Right lung (tissue), 5 donors: ENCODE results near the gene MCUB. TPM values are rescaled to one million over a fixed set of nuclear protein-coding genes. Genes with fewer than 3 reads are reported as not detected.
A peak's percentile ranks its signal among the peaks of the same experiment; 100 is the strongest.
"Not testable (repeated sequence)": the region's sequence is repeated elsewhere in the genome, so short reads cannot be mapped to it uniquely, and the experiment has no call there.

Source experiments
- DNase-seq, 2 donors: peaks; one replicate each; pipeline ENCODE4 v3.0.0-alpha.2; 2013
- polyA plus RNA-seq, 5 donors: library from polyadenylated mRNA; unstranded; fragments of 120-200 nt; gene quantifications; one replicate each; pipeline versions ENCODE4 v1.2.1 to v1.2.3, GENCODE V29; 2013; ENCODE audit warnings: inconsistent platforms in 1 of 5, low replicate concordance in 1 of 5; ENCODE audit not compliant: insufficient read length in 5 of 5, insufficient read depth in 1 of 5

MCUB gene
- polyA plus RNA-seq, 5 donors: 4.3 to 8.8 (median 6.2) TPM

GRCh38 chr4:109676886-109677285 is 116.8 kb downstream of the MCUB start:
- DNase-seq: no peak

DNA sequence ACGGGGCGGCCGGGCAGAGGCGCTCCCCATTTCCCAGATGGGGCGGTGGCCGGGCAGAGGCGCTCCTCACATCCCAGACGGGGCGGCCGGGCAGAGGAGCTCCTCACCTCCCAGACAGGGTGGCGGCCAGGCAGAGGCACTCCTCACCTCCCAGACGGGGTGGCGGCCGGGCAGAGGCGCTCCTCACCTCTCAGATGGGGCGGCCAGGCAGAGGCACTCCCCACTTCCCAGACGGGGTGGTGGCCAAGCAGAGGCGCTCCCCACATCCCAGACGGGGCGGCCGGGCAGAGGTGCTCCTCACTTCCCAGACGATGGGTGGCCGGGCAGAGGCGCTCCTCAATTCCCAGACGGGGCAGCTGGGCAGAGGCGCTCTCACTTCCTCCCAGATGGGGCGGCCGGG is 118.4 kb downstream of the MCUB start:
- not testable (repeated sequence) for DNase-seq

- DNase-seq: not testable (repeated sequence)
These were observed 118.9 kb downstream of the MCUB start for GRCh38 chr4:109678925-109679324.

DNA sequence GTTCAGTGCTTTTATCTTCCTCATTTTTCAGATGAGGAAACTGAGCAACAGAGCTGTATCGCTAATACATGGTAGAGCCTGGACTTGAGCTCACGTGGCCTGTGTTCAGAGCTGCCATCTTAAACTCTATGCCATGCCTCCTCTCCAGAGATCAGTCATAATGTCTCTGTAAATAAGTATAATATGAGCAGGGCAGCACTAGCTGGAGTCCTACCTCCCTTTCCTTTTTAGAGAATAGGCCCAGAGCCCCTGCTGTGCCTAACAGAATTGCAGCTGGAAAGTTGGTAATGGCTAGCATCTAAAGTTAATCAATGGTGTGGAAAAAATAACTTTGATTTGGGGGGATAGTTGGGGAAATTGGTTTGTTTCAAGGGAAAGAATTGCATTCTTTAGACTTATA is 122.8 kb downstream of the MCUB start:
- no peak for DNase-seq

DNA sequence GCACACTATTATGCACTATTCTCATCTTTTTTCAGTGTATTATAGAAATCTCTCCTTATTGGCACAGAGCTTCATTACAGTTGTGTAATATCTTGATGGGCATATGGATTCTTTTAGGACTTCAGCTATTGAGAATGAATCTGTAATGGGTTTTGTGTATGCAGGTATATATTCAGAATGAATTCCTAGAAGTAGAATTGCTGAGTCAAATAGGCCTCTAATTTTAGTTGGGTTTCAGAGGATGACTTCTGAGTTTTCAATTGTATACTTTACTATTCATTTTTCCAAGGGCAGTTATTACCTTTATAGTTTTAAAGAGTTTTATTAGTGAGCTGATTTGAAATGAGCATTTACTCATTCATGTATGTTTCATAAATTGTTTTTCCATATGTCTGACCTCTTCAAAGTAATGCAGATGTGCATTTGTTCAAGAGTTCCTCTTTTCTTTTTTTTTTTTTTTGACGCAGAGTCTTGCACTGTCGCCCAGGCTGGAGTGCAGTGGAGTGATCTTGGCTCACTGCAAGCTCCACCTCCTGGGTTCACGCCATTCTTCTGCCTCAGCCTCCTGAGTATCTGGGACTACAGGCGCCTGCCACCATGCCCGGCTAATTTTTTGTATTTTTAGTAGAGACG is 123.7 kb downstream of the MCUB start:
- DNase-seq: no peak

DNA sequence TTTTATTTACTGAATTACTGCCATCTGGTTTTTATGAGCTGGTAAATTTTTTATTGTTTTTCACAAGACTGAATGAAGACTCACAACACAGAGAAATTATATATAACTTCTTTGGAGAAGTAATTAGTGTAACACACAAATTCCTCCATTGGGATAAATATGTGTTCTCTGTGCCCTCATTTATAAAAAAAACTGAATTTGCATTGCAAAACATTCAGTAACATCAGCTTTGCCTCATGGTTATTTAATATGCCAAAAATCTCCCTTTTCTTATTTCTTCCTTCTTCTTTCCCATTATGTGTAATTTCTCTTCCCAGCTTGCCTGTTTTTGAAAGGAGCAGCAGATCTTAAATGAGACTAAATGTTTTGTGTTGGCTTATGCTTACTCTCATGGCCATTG is 124.7 kb downstream of the MCUB start:
- no peak for DNase-seq

DNA sequence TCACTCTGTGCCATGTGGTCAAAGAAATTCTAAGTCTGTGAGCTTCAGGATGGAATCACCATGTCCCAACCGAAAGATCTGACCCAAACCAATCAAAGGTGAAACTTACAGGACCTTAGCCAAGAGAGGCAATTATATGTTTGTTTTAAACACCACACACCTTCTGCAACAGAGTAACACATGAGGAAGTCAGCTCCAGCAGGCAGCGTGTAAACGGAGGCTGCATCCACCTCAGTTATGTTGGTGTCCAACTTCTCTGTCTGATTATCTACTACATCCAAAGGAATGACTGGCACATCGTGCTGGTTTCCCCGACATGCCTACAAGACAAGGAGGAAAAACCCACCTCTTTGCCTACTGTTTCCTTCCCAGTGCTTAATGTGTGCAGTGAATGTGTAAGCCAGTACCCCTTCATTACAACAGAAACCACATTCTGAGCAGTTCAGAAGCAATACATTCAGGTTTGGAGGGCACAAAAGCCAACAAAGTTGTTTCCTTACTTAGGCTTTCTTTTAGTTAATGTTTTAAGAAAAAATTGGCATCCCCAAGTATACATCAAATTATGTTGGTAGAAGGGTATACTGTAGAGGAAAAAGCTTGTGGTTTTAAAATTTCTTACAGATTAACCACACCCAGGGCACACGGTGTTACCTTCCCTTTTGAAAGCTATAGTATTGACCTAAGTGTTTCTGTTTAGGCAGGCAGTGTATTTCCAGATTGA is 130.8 kb downstream of the MCUB start:
- DNase-seq: no peak

GRCh38 chr4:109691411-109691920 is 131.4 kb downstream of the MCUB start:
- DNase-seq: no peak

- DNase-seq: no peak
These were observed 138.6 kb downstream of the MCUB start for GRCh38 chr4:109698656-109699055.

DNA sequence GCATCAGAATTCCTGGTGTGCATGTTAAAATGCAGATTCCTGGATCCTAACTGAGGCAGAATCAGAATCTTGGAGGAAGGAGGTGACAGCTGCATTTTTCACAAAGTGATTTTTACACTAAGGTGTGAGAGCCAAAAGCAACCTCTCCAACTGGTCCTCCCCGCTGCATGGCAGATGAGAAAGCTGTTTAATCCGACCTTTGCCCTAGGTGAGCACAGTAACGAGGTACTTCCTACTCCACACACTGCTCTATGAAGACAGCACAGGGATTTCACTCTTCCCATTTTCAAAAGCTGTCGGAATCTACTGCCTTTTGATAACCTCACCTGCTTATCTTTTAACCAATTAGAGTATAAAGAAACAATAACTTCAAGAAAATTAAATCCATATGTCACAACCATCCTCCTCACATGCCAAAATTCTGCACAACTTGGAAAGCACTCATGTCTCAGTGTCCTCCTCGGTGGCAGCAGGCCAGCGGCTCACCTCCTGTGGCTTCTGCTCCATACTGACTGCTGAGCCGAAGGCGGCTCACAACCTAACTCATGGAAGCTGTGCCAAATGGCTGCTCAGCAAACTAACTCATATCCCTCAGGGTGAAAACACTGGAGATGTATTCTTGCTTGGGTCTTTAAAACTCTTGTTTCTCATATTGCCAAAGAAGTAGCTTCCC is 139.6 kb downstream of the MCUB start:
- DNase-seq: no peak

DNA sequence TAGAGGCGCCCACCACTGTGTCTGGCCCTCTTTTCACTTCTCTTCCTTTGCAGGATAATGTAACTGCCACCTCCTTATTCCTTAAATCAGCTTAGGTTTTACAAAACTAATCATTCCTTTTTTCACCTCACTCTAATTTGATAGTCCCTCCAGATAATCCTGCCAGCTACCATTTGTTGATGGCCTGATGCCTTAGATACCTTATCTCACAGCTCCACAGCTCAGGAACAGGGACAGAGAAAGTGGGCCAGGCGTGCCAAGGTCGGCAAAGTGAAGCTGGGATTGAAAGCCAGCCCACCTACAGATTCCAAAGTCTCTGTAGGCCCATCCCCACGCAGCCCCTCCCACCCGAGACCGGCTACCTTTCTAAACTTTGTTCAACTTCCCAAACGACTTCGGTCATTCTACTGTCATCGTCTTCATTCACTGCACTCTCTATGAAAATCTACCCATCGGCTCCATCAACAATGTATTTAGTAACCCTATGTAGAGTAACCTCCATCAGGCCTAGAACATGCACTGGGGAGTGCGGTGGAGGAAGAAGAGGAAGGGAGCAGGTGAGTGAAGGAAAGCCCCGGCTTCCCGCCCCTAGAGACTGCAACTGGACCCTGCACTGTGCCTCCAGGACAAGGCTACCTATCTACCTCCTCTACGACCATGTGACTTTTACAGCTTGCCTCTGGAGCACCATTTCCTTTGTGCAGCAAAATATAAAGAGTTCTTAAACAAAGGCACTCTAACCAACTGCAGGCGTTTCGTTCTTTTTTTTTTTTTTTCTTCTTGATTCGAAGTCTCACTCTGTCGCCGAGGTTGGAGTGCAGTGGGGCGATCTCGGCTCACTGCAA is 141.7 kb downstream of the MCUB start:
- DNase-seq: peak; percentile 8 to 10

GRCh38 chr4:109702950-109703663 is 143.1 kb downstream of the MCUB start, which contains the start of gene CASP6:
TSS of gene CASP6 (minus strand) at chr4:109703445. CDS start at chr4:109703395, 50 bp downstream.
- DNase-seq: peak; percentile 76 to 85

GRCh38 chr4:109703664-109704361 is 143.8 kb downstream of the MCUB start:
- DNase-seq: peak; percentile 31 to 59

DNA sequence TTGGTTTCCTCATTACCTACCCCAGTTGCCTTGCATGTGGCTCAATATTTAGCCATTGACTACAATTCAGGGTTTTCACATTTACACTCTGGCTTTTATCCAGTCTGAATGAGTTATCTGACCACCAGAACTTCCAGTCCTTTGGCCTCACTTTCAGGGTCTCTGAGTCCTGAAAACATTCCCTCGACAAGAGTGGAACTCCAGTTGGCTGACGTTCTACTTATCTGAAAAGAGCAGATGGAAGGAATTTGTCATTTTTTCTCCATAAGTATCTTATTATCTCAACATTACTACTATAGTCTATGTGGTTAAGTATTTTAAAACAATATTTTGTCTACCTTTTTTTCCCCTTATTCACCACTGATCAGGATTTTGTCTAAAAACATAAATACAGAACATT is 148.4 kb downstream of the MCUB start:
- no peak for DNase-seq

DNA sequence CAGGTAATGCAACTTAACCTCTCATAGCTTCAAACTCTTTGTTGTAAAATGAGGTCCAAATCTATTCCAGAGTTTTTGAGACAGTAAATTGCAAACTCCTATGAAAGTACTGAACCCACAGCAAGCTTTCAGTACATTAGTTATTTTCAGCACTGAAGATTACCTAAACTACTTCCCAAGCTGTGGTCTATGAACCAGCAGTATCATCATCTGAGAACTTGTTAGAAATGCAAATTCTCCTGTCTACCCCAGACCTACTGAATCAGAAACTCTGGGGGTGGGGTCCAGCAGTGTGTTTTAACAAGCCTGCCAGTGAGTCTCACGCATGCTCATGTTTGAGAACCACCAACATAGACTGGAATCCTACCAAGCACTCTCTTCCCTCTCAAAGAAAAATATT is 148.9 kb downstream of the MCUB start:
- no peak for DNase-seq

- DNase-seq: no peak
These were observed 153.5 kb downstream of the MCUB start for GRCh38 chr4:109713500-109713899.

DNA sequence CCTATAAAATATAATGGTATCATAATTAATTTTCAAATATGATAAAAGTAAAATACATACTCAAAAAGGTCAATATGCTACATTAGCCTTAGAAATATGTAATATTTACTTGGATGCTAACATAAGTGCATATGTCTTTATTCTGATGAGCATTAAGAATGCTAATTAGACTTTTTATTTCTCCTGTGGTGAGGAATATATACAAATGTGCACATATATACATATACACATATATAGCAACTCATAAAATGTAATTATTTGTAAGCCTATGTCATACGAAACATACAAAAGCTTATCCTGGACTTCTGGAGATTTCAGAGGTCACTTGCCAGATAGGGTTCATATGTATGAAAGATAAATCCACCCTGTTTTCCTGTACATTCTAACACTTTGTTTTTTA is 158.7 kb downstream of the MCUB start:
- no peak for DNase-seq

- DNase-seq: no peak
These were observed 159.6 kb downstream of the MCUB start for GRCh38 chr4:109719604-109720003.

DNA sequence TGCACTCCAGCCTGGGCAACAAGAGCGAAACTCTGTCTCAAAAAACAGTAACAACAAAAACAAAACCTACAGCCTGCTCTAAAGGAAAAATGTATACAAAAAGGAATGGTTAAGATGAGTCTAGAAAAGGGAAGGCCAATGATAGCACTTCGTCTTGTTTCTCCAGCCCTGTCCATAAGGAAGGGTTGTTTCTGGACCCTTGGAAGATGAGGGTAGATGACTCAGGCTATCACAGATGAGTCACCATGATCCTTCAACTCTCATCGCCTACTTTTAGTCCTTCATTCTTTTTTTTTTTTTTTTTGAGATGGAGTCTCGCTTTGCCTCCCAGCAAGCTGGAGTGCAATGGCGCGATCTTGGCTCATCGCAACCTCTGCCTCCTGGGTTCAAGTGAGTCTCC is 161.0 kb downstream of the MCUB start:
- DNase-seq: no peak

DNA sequence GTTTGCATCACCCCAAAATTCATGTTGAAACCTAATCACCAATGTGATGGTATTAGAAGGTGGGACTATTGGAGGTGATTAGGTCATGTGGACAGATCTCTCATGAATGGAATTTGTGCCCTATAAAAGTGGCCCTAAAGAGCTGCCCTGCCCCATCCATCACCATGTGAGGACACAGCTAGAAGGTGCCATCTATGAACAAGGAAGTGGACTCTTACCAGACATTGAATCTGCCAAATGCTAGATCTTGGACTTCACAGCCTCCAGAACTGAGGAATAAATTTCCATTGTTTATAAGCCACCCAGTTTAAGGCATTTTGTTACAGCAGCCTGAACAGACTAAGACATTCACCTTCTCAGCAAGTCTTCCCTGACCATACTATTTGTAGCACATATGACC is 162.3 kb downstream of the MCUB start:
- no peak for DNase-seq

DNA sequence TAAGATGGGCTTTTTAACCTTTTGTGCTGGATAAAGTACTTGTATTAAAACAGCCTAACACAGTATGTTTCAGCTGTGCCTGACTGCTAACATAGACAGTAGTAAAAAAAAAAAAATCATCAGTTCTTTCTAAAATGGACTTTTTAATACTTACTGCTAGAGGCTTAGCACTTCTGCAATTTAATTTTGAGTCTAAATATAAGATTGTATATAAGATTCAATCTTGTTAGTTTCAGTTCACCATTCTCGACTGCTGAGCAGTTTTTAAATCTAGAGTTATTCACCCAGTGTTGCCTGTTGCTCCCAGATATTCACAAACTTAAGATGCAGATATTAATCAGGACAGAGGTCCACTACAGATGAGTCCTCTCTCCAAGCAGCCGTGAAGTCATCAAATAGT is 163.1 kb downstream of the MCUB start:
- no peak for DNase-seq
